ENCODE measurements around the gene RNU6-1. TPM values are rescaled to one million over a fixed set of nuclear protein-coding genes. Genes with fewer than 3 reads are reported as not detected.

The RNU6-1 gene
- total and polyA plus RNA-seq, 2 donors (not counting 3 experiments of a cell fraction or from before 2014, with no cell fraction given): not detected

DNA sequence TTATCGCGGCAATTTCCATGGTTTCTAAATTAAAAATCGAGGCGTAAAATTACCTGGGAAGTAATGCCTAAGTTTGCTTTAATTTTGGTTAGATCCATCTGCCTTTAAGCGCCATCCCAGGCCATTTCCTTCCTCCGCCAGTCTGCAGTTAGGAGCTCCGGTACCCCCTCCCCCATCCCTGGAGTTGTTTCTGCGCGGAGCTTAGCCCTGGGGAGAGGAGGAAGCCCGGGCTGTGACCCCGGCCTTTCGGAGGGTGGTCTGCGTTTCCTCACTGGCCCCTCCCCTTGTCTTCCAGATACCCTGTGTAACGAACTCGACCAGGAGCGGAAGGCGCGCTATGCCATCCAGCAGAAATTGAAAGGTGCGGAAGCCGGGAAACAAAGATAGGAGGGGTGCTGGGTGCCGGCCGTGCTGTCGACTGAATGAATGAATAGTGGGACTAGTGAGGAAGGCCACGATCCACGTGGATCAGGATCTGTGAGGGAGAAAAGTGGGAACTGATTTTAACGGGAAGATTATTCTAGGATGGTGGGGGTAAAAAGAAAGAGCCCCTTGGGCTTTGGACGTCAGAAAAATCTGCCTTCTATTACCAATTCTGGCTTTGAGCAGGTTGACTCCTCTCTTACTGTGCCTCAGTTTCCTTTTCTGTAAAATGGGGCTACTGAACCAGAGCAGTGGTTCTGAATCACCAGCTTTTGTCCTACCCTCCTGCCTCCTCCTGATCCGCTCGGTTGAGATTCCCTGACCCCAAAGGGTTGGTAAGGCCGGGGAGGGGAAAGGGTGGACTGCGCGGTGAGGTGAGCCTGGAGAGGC, 6.7 kb downstream of the RNU6-1 start:
- H3K9me1 ChIP-seq (replicated peaks; ENCODE audit: control insufficient read depth, extremely low read depth, insufficient read depth, low read length): no peaks in the 10 kb centered on the region
- TF ChIP-seq, protein P1, sequence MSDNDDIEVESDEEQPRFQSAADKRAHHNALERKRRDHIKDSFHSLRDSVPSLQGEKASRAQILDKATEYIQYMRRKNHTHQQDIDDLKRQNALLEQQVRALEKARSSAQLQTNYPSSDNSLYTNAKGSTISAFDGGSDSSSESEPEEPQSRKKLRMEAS (IDR thresholded peaks at IDR 0.05; ENCODE audit: insufficient read depth, insufficient read length): no peak
- TF ChIP-seq GATA2 (IDR thresholded peaks at IDR 0.05; ENCODE audit: insufficient read depth, insufficient read length, low read depth, low read length): no peak
- TF ChIP-seq EZH2 (IDR thresholded peaks at IDR 0.05; ENCODE audit: borderline replicate concordance, low read depth, low read length, severe bottlenecking): no peak
- TF ChIP-seq, protein P2, sequence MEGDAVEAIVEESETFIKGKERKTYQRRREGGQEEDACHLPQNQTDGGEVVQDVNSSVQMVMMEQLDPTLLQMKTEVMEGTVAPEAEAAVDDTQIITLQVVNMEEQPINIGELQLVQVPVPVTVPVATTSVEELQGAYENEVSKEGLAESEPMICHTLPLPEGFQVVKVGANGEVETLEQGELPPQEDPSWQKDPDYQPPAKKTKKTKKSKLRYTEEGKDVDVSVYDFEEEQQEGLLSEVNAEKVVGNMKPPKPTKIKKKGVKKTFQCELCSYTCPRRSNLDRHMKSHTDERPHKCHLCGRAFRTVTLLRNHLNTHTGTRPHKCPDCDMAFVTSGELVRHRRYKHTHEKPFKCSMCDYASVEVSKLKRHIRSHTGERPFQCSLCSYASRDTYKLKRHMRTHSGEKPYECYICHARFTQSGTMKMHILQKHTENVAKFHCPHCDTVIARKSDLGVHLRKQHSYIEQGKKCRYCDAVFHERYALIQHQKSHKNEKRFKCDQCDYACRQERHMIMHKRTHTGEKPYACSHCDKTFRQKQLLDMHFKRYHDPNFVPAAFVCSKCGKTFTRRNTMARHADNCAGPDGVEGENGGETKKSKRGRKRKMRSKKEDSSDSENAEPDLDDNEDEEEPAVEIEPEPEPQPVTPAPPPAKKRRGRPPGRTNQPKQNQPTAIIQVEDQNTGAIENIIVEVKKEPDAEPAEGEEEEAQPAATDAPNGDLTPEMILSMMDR (IDR thresholded peaks at IDR 0.05; ENCODE audit: extremely low read depth in 1 of 2, insufficient read depth in 1 of 2, low read depth in 1 of 2, low read length in 2 of 2): no peak
- TF ChIP-seq POLR2A (IDR thresholded peaks at IDR 0.05; ENCODE audit: low read depth, low read length): no peak
- TF ChIP-seq JUN (IDR thresholded peaks at IDR 0.05; ENCODE audit: borderline replicate concordance, insufficient read depth, insufficient read length, low read depth): no peak
- no peak for TF ChIP-seq MYC (IDR thresholded peaks at IDR 0.05; ENCODE audit: low read depth, low read length)
- no peak for TF ChIP-seq POLR2AphosphoS5 (IDR thresholded peaks at IDR 0.05; ENCODE audit: insufficient read depth, low read depth, low read length)
- no peak for TF ChIP-seq FOS (IDR thresholded peaks at IDR 0.05; ENCODE audit: borderline replicate concordance, insufficient read depth, low read length)
- dilution Hi-C loops (cut with MboI; ENCODE audit: extremely low pct_ligation_motif_present, low sequenced_read_pairs) (no loop called here), intact Hi-C loops (cut with micrococcal nuclease) (loop anchor here (2.0 to 5.0 kb wide), 2 partner anchors 312 to 511 kb away; partner anchors contain the start of gene C15orf61)
- CTCF ChIA-PET: interaction anchor here (1.1 to 3.1 kb wide), 8 partner anchors 14 to 887 kb away, joined by 3 to 36 read pairs (median 6); partner anchors contain the start of gene C15orf61
- no peaks in the 10 kb centered on the region for H3K36me3 ChIP-seq (ENCODE audit: control insufficient read depth in 2 of 2, extremely low read depth in 1 of 2, insufficient read depth in 2 of 2, low read length in 2 of 2)
- peaks cover 79 to 92% of the 10 kb centered on the region in 2 experiments for H3K27me3 ChIP-seq (ENCODE audit: control insufficient read depth in 2 of 2, insufficient read depth in 2 of 2, low read length in 2 of 2)
- H3K4me2 ChIP-seq (ENCODE audit: insufficient read depth, low read length): peak overlapping the region; percentile 52
- peak; percentile 43 for FAIRE-seq
- POLR2A ChIA-PET: no interaction called here
- H3K4me3 ChIP-seq (replicated peaks in 1 of 3; ENCODE audit: insufficient read depth in 1 of 3, low read depth in 1 of 3, low read length in 3 of 3): no peak overlapping the region
- H3K9me3 ChIP-seq (replicated peaks; ENCODE audit: control insufficient read depth, insufficient read depth, low read length): no peaks in the 10 kb centered on the region
- DNase-seq (ENCODE audit: low read depth, low spot score): no peak
- H3K79me2 ChIP-seq (ENCODE audit: control insufficient read depth, insufficient read depth, low read length): no peaks in the 10 kb centered on the region
- H3K9ac ChIP-seq (replicated peaks; ENCODE audit: extremely low read depth, insufficient read depth, low read length): no peak overlapping the region
- no TSS peak for BruUV-seq (replicated peaks)
- H3K4me1 ChIP-seq (ENCODE audit: control insufficient read depth, extremely low read depth, insufficient read depth, low read length): peaks cover 32% of the 10 kb centered on the region
- no peak overlapping the region for H3K27ac ChIP-seq (ENCODE audit: insufficient read depth, low read depth, low read length)
- H2AFZ ChIP-seq (ENCODE audit: low read depth, low read length): no peak overlapping the region
- no peaks in the 10 kb centered on the region for H4K20me1 ChIP-seq (replicated peaks; ENCODE audit: control insufficient read depth, extremely low read depth, insufficient read depth, low read length)

Data from endothelial cell of umbilical vein (primary cell).